IMR-90 (cell line): ENCODE data around the gene ANK2. TPM values are rescaled to one million over a fixed set of nuclear protein-coding genes. Genes with fewer than 3 reads are reported as not detected.

Experiments
- ATAC-seq: fragments of 200-7000 bp; cut with Tn5 transposase; 2 replicates; pipeline ENCODE4 v1.9.1; 2020; ENCODE audit warnings: low read depth, mild to moderate bottlenecking, moderate library complexity
- BruUV-seq: library from RNA; stranded (reverse); fragments of 400-500 nt; replicated peaks from 2 replicates; lab custom pipeline; 2021; lab: Mats Ljungman, UMichigan
- CTCF ChIA-PET: fragments of 300-600 bp; formaldehyde crosslinking; extraction: SDS; loops from one replicate; lab custom pipeline; 2021; ENCODE audit warnings: antibody characterized with exemption; lab: Yijun Ruan, JAX
- POLR2A ChIA-PET: fragments of 300-600 bp; sonication (Branson Sonifier 250); formaldehyde crosslinking; loops from one replicate; lab custom pipeline; 2022; ENCODE audit warnings: antibody characterized with exemption; ENCODE audit not compliant: unreplicated experiment; lab: Charles Lee
- DNase-seq: peaks from one replicate; pipeline ENCODE4 v3.0.0; 2013
- H2AFZ ChIP-seq: replicated peaks from 2 replicates; pipeline ENCODE3; 2013; ENCODE audit warnings: low read length, mild to moderate bottlenecking; ENCODE audit not compliant: poor library complexity
- H2AK5ac ChIP-seq: 2 replicates; pipeline ENCODE4 v1.6.1; 2013; ENCODE audit warnings: low read depth, low read length, inconsistent platforms
- H2AK9ac ChIP-seq: replicated peaks from 2 replicates; pipeline ENCODE3; 2013; ENCODE audit warnings: mild to moderate bottlenecking, low read depth, low read length, moderate library complexity; ENCODE audit not compliant: poor library complexity
- H2BK120ac ChIP-seq: 2 replicates; pipeline ENCODE4 v1.6.1; 2013; ENCODE audit warnings: low read depth, low read length, inconsistent platforms
- H2BK15ac ChIP-seq: 3 replicates; pipeline ENCODE4 v1.6.1; 2013; ENCODE audit warnings: low read depth, low read length, inconsistent platforms
- H2BK20ac ChIP-seq: 2 replicates; pipeline ENCODE4 v1.6.1; 2013; ENCODE audit warnings: low read depth, mild to moderate bottlenecking, inconsistent platforms, low read length, moderate library complexity
- H2BK5ac ChIP-seq: 2 replicates; pipeline ENCODE4 v1.6.1; 2013; ENCODE audit warnings: mild to moderate bottlenecking, low read depth, low read length, inconsistent platforms; ENCODE audit not compliant: poor library complexity, severe bottlenecking
- H3K14ac ChIP-seq: replicated peaks from 2 replicates; pipeline ENCODE4 v1.6.1; 2013; ENCODE audit warnings: low read depth, low read length, inconsistent platforms
- H3K18ac ChIP-seq: 2 replicates; pipeline ENCODE4 v1.6.1; 2013; ENCODE audit warnings: low read depth, low read length, control low read depth
- H3K23ac ChIP-seq: 2 replicates; pipeline ENCODE4 v1.6.1; 2013; ENCODE audit warnings: low read depth, low read length, inconsistent platforms
- H3K27ac ChIP-seq: 2 replicates; pipeline ENCODE4 v1.5.1; 2013; ENCODE audit warnings: mild to moderate bottlenecking, control low read depth, low read length; ENCODE audit not compliant: insufficient read depth
- H3K27me3 ChIP-seq: 2 replicates; pipeline ENCODE4 v1.6.1; 2013; ENCODE audit warnings: low read length; ENCODE audit not compliant: control insufficient read depth, insufficient read depth
- H3K36me3 ChIP-seq: 2 replicates; pipeline ENCODE4 v1.6.1; 2013; ENCODE audit warnings: low read length, mixed read lengths; ENCODE audit not compliant: control insufficient read depth, insufficient read depth
- H3K4ac ChIP-seq: 2 replicates; pipeline ENCODE4 v1.6.1; 2013; ENCODE audit warnings: low read depth, low read length, inconsistent platforms
- H3K4me1 ChIP-seq: 2 replicates; pipeline ENCODE4 v1.6.1; 2013; ENCODE audit warnings: low read length, mixed read lengths; ENCODE audit not compliant: control insufficient read depth, insufficient read depth
- H3K4me2 ChIP-seq: 2 replicates; pipeline ENCODE4 v1.6.1; 2013; ENCODE audit warnings: low read depth, mild to moderate bottlenecking, control low read depth, low read length, moderate library complexity
- H3K4me3 ChIP-seq: 2 replicates; pipeline ENCODE4 v1.5.1; 2013; ENCODE audit warnings: low read depth, mild to moderate bottlenecking, control low read depth, low read length, moderate library complexity; ENCODE audit not compliant: insufficient read depth
- H3K56ac ChIP-seq: 2 replicates; pipeline ENCODE4 v1.6.1; 2013; ENCODE audit warnings: low read length, inconsistent platforms; ENCODE audit not compliant: insufficient read depth; ENCODE audit errors: extremely low read depth
- H3K79me1 ChIP-seq, 2 experiments: 2 replicates each; pipeline ENCODE4 v1.6.1; 2013; ENCODE audit warnings: low read length in 2 of 2, inconsistent platforms in 1 of 2, low read depth in 1 of 2
- H3K9ac ChIP-seq: 2 replicates; pipeline ENCODE4 v1.6.1; 2013; ENCODE audit warnings: low read depth, low read length, control low read depth
- H3K9me1 ChIP-seq: 2 replicates; pipeline ENCODE4 v1.6.1; 2013; ENCODE audit warnings: low read length, inconsistent platforms; ENCODE audit not compliant: insufficient read depth
- H3K9me3 ChIP-seq: 2 replicates; pipeline ENCODE4 v1.6.1; 2013; ENCODE audit warnings: low read length; ENCODE audit not compliant: control insufficient read depth, insufficient read depth
- H4K20me1 ChIP-seq: 2 replicates; pipeline ENCODE4 v1.6.1; 2013; ENCODE audit warnings: low read length, inconsistent platforms; ENCODE audit not compliant: insufficient read depth
- H4K5ac ChIP-seq: 2 replicates; pipeline ENCODE4 v1.6.1; 2013; ENCODE audit warnings: mild to moderate bottlenecking, low read depth, low read length, control low read depth
- H4K8ac ChIP-seq, 2 experiments: 2 replicates each; pipeline ENCODE4 v1.6.1; 2013; ENCODE audit warnings: low read depth in 2 of 2, low read length in 2 of 2, control low read depth in 1 of 2, inconsistent platforms in 1 of 2
- H4K91ac ChIP-seq: 2 replicates; pipeline ENCODE4 v1.6.1; 2013; ENCODE audit warnings: low read depth, low read length, inconsistent platforms; ENCODE audit not compliant: insufficient read depth
- BHLHE40 ChIP-seq: fragments of 150-350 bp; IDR thresholded peaks from 2 replicates; pipeline ENCODE4 v1.6.1; 2016; ENCODE audit warnings: mild to moderate bottlenecking, low read depth, low read length
- CEBPB ChIP-seq: IDR thresholded peaks from 2 replicates; pipeline ENCODE4 v1.6.1; 2012; ENCODE audit warnings: low read depth, low read length, improper control_type of control experiment
- CHD1 ChIP-seq: IDR thresholded peaks from 2 replicates; pipeline ENCODE4 v1.6.1; 2012; ENCODE audit warnings: low read depth, low read length, improper control_type of control experiment
- FOS ChIP-seq: fragments of 150-350 bp; IDR thresholded peaks from 2 replicates; pipeline ENCODE4 v1.6.1; 2016; ENCODE audit warnings: low read depth, low read length
- MAFK ChIP-seq: IDR thresholded peaks from 2 replicates; pipeline ENCODE4 v1.6.1; 2012; ENCODE audit warnings: low read depth, low read length, improper control_type of control experiment
- MAZ ChIP-seq: IDR thresholded peaks from 2 replicates; pipeline ENCODE4 v1.6.1; 2012; ENCODE audit warnings: low read depth, mild to moderate bottlenecking, low read length, improper control_type of control experiment, moderate library complexity, borderline replicate concordance
- MXI1 ChIP-seq: IDR thresholded peaks from 2 replicates; pipeline ENCODE4 v1.6.1; 2012; ENCODE audit warnings: low read depth, mild to moderate bottlenecking, low read length, moderate library complexity, borderline replicate concordance
- NFE2L2 ChIP-seq: fragments of 150-350 bp; IDR thresholded peaks from 2 replicates; pipeline ENCODE4 v1.6.1; 2016; ENCODE audit warnings: low read depth, mild to moderate bottlenecking, low read length
- POLR2A ChIP-seq: IDR thresholded peaks from 2 replicates; pipeline ENCODE4 v1.6.1; 2012; ENCODE audit warnings: mild to moderate bottlenecking, low read depth, low read length
- RAD21 ChIP-seq: IDR thresholded peaks from 2 replicates; pipeline ENCODE4 v1.6.1; 2012; ENCODE audit warnings: low read length, improper control_type of control experiment
- RCOR1 ChIP-seq: IDR thresholded peaks from 2 replicates; pipeline ENCODE4 v1.6.1; 2012; ENCODE audit warnings: mild to moderate bottlenecking, low read length, improper control_type of control experiment; ENCODE audit not compliant: insufficient replicate concordance
- RFX5 ChIP-seq: IDR thresholded peaks from 2 replicates; pipeline ENCODE4 v1.8.0; 2012; ENCODE audit warnings: low read depth, mild to moderate bottlenecking, low read length, moderate library complexity
- SMC3 ChIP-seq: fragments of 150-350 bp; IDR thresholded peaks from 2 replicates; pipeline ENCODE4 v1.6.1; 2016; ENCODE audit warnings: low read depth, mild to moderate bottlenecking, antibody characterized with exemption, low read length, moderate library complexity
- WGBS, 2 experiments: methylation state at CpG; one replicate each; pipeline versions ENCODE4 v1.1.5 to v1.1.7; 2013; ENCODE audit warnings: missing lambda C conversion rate in 2 of 2; ENCODE audit not compliant: insufficient read length in 1 of 2; ENCODE audit errors: extremely low coverage in 2 of 2; 5-methylcytosine and 5-hydroxymethylcytosine counted together
- dilution Hi-C: fragments of 300-500 bp; cut with HindIII; formaldehyde crosslinking; loops from one replicate; pipeline ENCODE4 v1.14.3; 2018; ENCODE audit warnings: low sequenced_read_pairs; ENCODE audit not compliant: unreplicated experiment
- in situ Hi-C: fragments of 300-500 bp; cut with MboI; formaldehyde crosslinking; loops from 3 replicates; pipeline ENCODE4 v1.14.3; 2019; ENCODE audit warnings: low sequenced_read_pairs, inconsistent platforms, mixed read lengths
- intact Hi-C: fragments of 100-400 bp; cut with micrococcal nuclease; formaldehyde crosslinking; loops from 2 replicates; pipeline ENCODE4 v1.10.0; 2022
- polyA plus RNA-seq, 3 experiments: library from polyadenylated mRNA; depleted of rRNA; stranded (reverse); fragments of >200 nt; gene quantifications; 2 replicates each; pipeline ENCODE4 v1.2.3, GENCODE V29; 2012; ENCODE audit warnings: low replicate concordance in 1 of 3
- total RNA-seq: library from RNA; depleted of rRNA; stranded (reverse); fragments of >200 nt; gene quantifications from 2 replicates; pipeline ENCODE4 v1.2.3, GENCODE V29; 2012
- TF ChIP-seq, protein P1 (sequence below): fragments of 150-350 bp; IDR thresholded peaks from 2 replicates; pipeline ENCODE4 v1.6.1; 2016; ENCODE audit warnings: low read depth, mild to moderate bottlenecking, low read length, moderate library complexity, borderline replicate concordance
- TF ChIP-seq, protein P2 (sequence below): fragments of 150-350 bp; IDR thresholded peaks from 2 replicates; pipeline ENCODE4 v1.6.1; 2017; ENCODE audit warnings: mild to moderate bottlenecking, antibody characterized with exemption, low read length, low read depth
- TF ChIP-seq, protein P3 (sequence below): conservative IDR thresholded peaks from 2 replicates; pipeline ENCODE4 v1.5.1; 2012; ENCODE audit warnings: mild to moderate bottlenecking, low read depth, low read length, improper control_type of control experiment

ANK2 gene
- total and polyA plus RNA-seq, 2 of the 4 experiments (the other 2 are of a cell fraction), result 0.82 to 6.6 TPM

DNA sequence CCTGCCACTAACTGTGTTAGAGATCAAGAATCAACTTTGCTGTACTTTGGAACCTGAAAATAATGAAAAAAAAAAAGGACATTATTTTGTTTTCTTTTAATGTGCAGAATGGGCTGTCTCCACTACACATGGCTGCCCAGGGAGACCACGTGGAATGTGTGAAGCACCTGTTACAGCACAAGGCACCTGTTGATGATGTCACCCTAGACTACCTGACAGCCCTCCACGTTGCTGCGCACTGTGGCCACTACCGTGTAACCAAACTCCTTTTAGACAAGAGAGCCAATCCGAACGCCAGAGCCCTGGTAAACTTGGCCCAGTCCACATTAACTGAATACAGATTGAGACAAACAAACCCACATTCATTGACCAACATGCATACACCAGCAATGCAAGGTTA is 206.2 kb downstream of the ANK2 start:
- in situ Hi-C loops, result no loop called here
- Histone ChIP-seq H3K56ac (no peak overlapping the region), H3K27ac (no peak overlapping the region)

More for the DNA sequence above, 206.2 kb downstream of the ANK2 start:
- Histone ChIP-seq H2AK5ac (no peak overlapping the region), H3K9ac (no peak overlapping the region), H3K9me1 (no peaks in the 10 kb centered on the region), H3K18ac (no peak overlapping the region), H4K20me1 (no peaks in the 10 kb centered on the region), H2BK5ac (no peak overlapping the region), H3K4me2 (no peak overlapping the region), H4K5ac (no peak overlapping the region), H3K79me1 (no peaks in the 10 kb centered on the region), H3K4me3 (no peak overlapping the region), H4K91ac (no peak overlapping the region), H2BK15ac (no peak overlapping the region), H3K36me3 (no peaks in the 10 kb centered on the region), H2BK120ac (no peak overlapping the region), H2AK9ac (no peak overlapping the region), H3K9me3 (no peaks in the 10 kb centered on the region), H3K27me3 (peaks cover 2% of the 10 kb centered on the region; the same call in 1 of the 2 replicates), H3K4ac (no peak overlapping the region), H2BK20ac (no peak overlapping the region), H3K23ac (no peak overlapping the region), H4K8ac (no peak overlapping the region), H3K4me1 (no peaks in the 10 kb centered on the region), H2AFZ (no peak overlapping the region), H3K14ac (no peak overlapping the region)
- ChIA-PET POLR2A (no interaction called here), CTCF (no interaction called here)
- TF ChIP-seq MAZ (no peak), BHLHE40 (no peak), SMC3 (no peak), CEBPB (no peak), RFX5 (no peak), MXI1 (no peak), NFE2L2 (no peak), RAD21 (no peak), CHD1 (no peak), FOS (no peak), POLR2A (no peak), RCOR1 (no peak), MAFK (no peak)
- TF ChIP-seq, protein P1, sequence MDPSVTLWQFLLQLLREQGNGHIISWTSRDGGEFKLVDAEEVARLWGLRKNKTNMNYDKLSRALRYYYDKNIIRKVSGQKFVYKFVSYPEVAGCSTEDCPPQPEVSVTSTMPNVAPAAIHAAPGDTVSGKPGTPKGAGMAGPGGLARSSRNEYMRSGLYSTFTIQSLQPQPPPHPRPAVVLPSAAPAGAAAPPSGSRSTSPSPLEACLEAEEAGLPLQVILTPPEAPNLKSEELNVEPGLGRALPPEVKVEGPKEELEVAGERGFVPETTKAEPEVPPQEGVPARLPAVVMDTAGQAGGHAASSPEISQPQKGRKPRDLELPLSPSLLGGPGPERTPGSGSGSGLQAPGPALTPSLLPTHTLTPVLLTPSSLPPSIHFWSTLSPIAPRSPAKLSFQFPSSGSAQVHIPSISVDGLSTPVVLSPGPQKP, result no peak
- TF ChIP-seq, protein P2, sequence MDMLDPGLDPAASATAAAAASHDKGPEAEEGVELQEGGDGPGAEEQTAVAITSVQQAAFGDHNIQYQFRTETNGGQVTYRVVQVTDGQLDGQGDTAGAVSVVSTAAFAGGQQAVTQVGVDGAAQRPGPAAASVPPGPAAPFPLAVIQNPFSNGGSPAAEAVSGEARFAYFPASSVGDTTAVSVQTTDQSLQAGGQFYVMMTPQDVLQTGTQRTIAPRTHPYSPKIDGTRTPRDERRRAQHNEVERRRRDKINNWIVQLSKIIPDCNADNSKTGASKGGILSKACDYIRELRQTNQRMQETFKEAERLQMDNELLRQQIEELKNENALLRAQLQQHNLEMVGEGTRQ, result no peak
- TF ChIP-seq, protein P3, sequence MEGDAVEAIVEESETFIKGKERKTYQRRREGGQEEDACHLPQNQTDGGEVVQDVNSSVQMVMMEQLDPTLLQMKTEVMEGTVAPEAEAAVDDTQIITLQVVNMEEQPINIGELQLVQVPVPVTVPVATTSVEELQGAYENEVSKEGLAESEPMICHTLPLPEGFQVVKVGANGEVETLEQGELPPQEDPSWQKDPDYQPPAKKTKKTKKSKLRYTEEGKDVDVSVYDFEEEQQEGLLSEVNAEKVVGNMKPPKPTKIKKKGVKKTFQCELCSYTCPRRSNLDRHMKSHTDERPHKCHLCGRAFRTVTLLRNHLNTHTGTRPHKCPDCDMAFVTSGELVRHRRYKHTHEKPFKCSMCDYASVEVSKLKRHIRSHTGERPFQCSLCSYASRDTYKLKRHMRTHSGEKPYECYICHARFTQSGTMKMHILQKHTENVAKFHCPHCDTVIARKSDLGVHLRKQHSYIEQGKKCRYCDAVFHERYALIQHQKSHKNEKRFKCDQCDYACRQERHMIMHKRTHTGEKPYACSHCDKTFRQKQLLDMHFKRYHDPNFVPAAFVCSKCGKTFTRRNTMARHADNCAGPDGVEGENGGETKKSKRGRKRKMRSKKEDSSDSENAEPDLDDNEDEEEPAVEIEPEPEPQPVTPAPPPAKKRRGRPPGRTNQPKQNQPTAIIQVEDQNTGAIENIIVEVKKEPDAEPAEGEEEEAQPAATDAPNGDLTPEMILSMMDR, result no peak
- ATAC-seq (no peak), DNase-seq (no peak)
- 83% methylated on average over 1 of the region's 6 CpGs; no CpG with 5 or more reads in 1 of the 2 experiments for WGBS, 2 experiments
- no TSS peak for BruUV-seq
- dilution Hi-C loops (no loop called here), intact Hi-C loops (no loop called here)
